Cardiac muscle cell (in vitro differentiated cells and primary cell): ENCODE results near the gene COL19A1. TPM values are rescaled to one million over a fixed set of nuclear protein-coding genes. Genes with fewer than 3 reads are reported as not detected.

Experiments
- DNase-seq, 2 donors: peaks; one replicate each; pipeline versions ENCODE4 v3.0.0 to v3.0.0-alpha.2; 2010 to 2017; ENCODE audit warnings: low read depth in 1 of 2, low spot score in 1 of 2
- H3K27ac ChIP-seq: fragments of 200-600 bp; sonication (generic); 2 replicates; pipeline ENCODE4 v1.5.1; 2016
- H3K27me3 ChIP-seq: fragments of 200-600 bp; sonication (generic); 2 replicates; pipeline ENCODE4 v1.6.0; 2016; ENCODE audit warnings: control low read depth
- H3K36me3 ChIP-seq: fragments of 200-600 bp; sonication (generic); 2 replicates; pipeline ENCODE4 v1.5.1; 2016; ENCODE audit warnings: control low read depth
- H3K4me1 ChIP-seq: fragments of 200-600 bp; sonication (generic); 2 replicates; pipeline ENCODE4 v1.8.1; 2017; ENCODE audit warnings: low read depth, mild to moderate bottlenecking, mixed run types
- H3K4me3 ChIP-seq: fragments of 200-600 bp; sonication (generic); 2 replicates; pipeline ENCODE4 v1.5.1; 2016; ENCODE audit warnings: mild to moderate bottlenecking
- H3K9me3 ChIP-seq: fragments of 200-600 bp; sonication (generic); 2 replicates; pipeline ENCODE4 v1.5.1; 2017; ENCODE audit warnings: low read depth, mild to moderate bottlenecking, control low read depth
- polyA plus RNA-seq: library from polyadenylated mRNA; unstranded; fragments of >200 nt; fragmentation: Nextera tagmentation; extraction: Ambion mirVana; gene quantifications from 2 replicates; pipeline ENCODE4 v1.2.1, GENCODE V29; 2016
- total RNA-seq: library from RNA; depleted of rRNA; stranded (reverse); fragments of >200 nt; gene quantifications from 2 replicates; pipeline ENCODE4 v1.2.3, GENCODE V29; 2016
- TF ChIP-seq, protein P1 (sequence below): IDR thresholded peaks from 2 replicates; pipeline ENCODE4 v1.5.1; 2012; ENCODE audit warnings: low read depth, mild to moderate bottlenecking, low read length

The COL19A1 gene
- total and polyA plus RNA-seq, 2 experiments from 2014 or later, result 0.10 to 0.27 TPM

DNA sequence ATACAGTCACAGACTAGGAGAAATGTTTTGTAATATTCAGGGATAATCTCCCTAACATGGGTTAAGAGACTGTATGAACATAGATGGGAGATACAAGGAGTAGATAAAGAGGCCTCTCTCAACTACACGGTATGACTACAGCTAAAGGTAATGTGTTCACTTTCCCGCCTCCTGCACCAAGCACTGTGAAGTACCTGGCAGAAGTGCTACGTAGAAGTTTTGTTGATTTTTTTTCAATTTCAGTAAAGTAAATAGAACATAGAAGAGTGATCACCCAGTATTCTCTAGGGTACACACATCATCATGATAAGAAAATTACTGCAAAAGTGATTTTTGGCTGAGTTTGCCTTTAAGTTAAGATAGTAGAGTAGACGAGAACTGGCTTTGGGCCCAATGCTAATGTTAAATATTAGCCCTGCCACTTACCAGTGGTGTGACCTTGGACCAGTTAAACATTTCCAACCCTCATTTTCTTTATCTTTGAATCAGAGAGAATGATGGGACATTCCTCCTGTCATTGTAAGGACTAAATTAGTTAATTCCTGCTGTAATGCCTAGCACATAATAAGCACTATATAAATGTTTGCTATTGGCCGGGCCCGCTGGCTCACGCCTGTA lies 253.0 kb downstream of the COL19A1 start:
- Histone ChIP-seq H3K27me3 (no peaks in the 10 kb centered on the region), H3K9me3 (no peaks in the 10 kb centered on the region), H3K27ac (no peak overlapping the region), H3K4me3 (no peak overlapping the region), H3K36me3 (no peaks in the 10 kb centered on the region), H3K4me1 (no peaks in the 10 kb centered on the region)
- TF ChIP-seq, protein P1, sequence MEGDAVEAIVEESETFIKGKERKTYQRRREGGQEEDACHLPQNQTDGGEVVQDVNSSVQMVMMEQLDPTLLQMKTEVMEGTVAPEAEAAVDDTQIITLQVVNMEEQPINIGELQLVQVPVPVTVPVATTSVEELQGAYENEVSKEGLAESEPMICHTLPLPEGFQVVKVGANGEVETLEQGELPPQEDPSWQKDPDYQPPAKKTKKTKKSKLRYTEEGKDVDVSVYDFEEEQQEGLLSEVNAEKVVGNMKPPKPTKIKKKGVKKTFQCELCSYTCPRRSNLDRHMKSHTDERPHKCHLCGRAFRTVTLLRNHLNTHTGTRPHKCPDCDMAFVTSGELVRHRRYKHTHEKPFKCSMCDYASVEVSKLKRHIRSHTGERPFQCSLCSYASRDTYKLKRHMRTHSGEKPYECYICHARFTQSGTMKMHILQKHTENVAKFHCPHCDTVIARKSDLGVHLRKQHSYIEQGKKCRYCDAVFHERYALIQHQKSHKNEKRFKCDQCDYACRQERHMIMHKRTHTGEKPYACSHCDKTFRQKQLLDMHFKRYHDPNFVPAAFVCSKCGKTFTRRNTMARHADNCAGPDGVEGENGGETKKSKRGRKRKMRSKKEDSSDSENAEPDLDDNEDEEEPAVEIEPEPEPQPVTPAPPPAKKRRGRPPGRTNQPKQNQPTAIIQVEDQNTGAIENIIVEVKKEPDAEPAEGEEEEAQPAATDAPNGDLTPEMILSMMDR, result no peak
- DNase-seq, result no peak

GRCh38 chr6:70124443-70124842 lies 258.1 kb downstream of the COL19A1 start:
- DNase-seq, result no peak
- Histone ChIP-seq H3K9me3 (no peaks in the 10 kb centered on the region), H3K27me3 (no peaks in the 10 kb centered on the region), H3K36me3 (no peaks in the 10 kb centered on the region), H3K4me1 (no peaks in the 10 kb centered on the region), H3K4me3 (no peak overlapping the region), H3K27ac (no peak overlapping the region)
- TF ChIP-seq, protein P1, result no peak

GRCh38 chr6:70124882-70125545 lies 258.7 kb downstream of the COL19A1 start:
- Histone ChIP-seq H3K27me3 (no peaks in the 10 kb centered on the region), H3K4me1 (no peaks in the 10 kb centered on the region), H3K27ac (no peak overlapping the region), H3K9me3 (no peaks in the 10 kb centered on the region), H3K4me3 (no peak overlapping the region), H3K36me3 (no peaks in the 10 kb centered on the region)
- TF ChIP-seq, protein P1, result no peak
- peak in 1 of 2 donors; percentile 8 for DNase-seq

DNA sequence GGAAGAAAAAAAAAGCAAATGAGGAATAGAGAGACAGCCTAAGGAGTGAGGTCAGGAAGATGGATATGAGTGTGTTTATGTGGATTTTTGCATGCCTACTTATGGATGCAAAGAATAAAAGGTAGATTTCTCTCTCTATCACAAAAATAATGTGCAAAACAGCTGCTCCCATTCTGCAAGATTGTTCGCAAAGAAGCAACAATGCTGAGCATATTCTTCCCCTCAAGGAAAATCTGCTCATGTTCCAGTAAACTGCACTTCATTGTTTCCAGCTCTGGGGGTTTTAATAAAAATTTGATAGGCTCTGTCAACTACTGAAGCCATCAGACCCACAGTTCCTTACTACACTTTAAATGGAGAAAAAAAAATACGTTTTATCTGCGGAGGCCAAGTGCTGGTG lies 259.2 kb downstream of the COL19A1 start:
- DNase-seq, result no peak
- H3K4me3 ChIP-seq, result no peak overlapping the region
- H3K27ac ChIP-seq, result no peak overlapping the region
- TF ChIP-seq, protein P1, result no peak
- no peaks in the 10 kb centered on the region for H3K9me3 ChIP-seq
- no peaks in the 10 kb centered on the region for H3K4me1 ChIP-seq
- H3K36me3 ChIP-seq, result no peaks in the 10 kb centered on the region
- no peaks in the 10 kb centered on the region for H3K27me3 ChIP-seq

DNA sequence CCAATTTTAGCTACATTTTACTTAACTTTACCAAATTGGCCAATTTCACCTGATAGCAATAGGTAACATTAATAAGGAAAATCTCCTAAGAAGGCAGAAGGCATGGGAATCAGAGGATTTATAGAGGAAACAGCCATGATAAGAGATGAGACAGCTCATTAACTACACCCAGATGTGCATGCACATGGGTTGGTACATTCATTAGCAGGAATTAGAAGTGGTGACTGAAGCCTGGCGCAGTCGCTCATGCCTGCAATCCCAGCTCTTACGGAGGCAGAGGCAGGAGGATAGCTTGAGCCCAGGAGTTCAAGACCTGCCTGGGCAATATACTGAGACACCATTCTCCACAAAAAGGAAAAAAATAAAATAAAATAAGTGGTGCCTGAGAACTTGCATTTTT lies 263.0 kb downstream of the COL19A1 start:
- TF ChIP-seq, protein P1, result no peak
- H3K27me3 ChIP-seq, result no peaks in the 10 kb centered on the region

More for the DNA sequence above, 263.0 kb downstream of the COL19A1 start:
- Histone ChIP-seq H3K27ac (no peak overlapping the region), H3K4me3 (no peak overlapping the region), H3K36me3 (no peaks in the 10 kb centered on the region), H3K4me1 (no peaks in the 10 kb centered on the region), H3K9me3 (no peaks in the 10 kb centered on the region)
- DNase-seq, result no peak
